ENCODE measurements around the gene SAMD11.

DNA sequence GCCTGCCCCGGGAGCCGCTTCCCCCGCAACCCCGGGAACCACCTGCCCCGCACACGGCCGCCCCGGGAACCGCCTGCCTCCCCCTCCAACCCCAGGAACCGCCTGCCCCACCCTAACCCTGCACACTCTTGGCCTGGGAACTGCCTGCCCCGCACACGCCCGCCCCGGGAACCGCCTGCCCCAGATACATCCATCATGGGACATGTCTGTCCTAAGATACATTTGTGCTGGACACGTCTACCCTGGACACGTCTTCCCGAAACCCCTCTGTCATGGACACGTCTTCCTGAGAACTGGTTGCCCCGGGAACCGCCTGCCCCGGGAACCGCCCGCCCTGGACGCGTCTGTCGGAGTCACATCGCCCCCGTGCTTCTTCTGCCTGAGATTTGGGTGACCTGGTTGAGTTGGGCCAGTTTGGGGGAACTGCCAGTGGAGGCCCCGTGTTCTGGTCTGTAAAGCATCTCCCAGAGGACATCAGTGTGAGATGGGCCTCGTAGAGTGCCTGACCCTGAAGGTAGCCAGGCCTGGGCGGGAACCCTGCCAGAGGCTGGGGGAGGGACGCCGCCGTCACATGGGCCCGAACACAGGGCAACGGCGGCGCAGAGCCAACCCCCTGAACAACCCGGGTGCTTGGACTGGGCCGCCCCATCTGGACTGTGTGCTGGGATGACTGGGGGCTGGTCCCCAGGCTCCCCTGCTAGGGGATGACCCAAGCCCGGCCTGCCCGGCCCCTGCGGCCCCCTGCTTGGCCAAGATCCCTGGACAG lies 54.5 kb downstream of the SAMD11 start:
- TF ChIP-seq POLR2A (IDR thresholded peaks at IDR 0.05; ENCODE audit: low read depth, low read length) (no peak), POLR2AphosphoS5 (IDR thresholded peaks at IDR 0.05; ENCODE audit: low read depth, low read length) (no peak)
